ENCODE results near the gene ACADVL.

GRCh38 chr17:7225711-7226331 lies 6.1 kb downstream of the ACADVL start:
- no peak for TF ChIP-seq MAX (IDR thresholded peaks at IDR 0.05; ENCODE audit: low read depth)
- TF ChIP-seq CTCF (IDR thresholded peaks at IDR 0.05) = no peak
